Heart left ventricle (tissue), 16 donors: ENCODE measurements around the gene ABCC4. TPM values are rescaled to one million over a fixed set of nuclear protein-coding genes. Genes with fewer than 3 reads are reported as not detected.
"Not testable (repeated sequence)": the region's sequence is repeated elsewhere in the genome, so short reads cannot be mapped to it uniquely, and the experiment has no call there.

Experiments
- ATAC-seq, 4 donors: fragments of 200-7000 bp; cut with Tn5 transposase; one replicate each; pipeline ENCODE4 v1.9.1; 2020 to 2022; ENCODE audit warnings: moderate library complexity in 4 of 4, mild to moderate bottlenecking in 3 of 4, moderate number of reproducible peaks in 1 of 4
- DNase-seq, 5 donors: peaks; one replicate each; pipeline ENCODE4 v3.0.0-alpha.2; 2020
- H3K27ac ChIP-seq, 12 donors: fragments of 200-600 bp; sonication (generic) in 4 of 12; one replicate each; pipeline versions ENCODE4 v1.5.0 to v1.8.0; 2016 to 2022; ENCODE audit warnings: mild to moderate bottlenecking in 2 of 12
- H3K27me3 ChIP-seq, 9 donors: fragments of 200-600 bp; sonication (generic) in 2 of 9; one replicate each; pipeline versions ENCODE4 v1.5.1 to v1.8.0; 2016 to 2022; ENCODE audit warnings: mild to moderate bottlenecking in 3 of 9
- H3K36me3 ChIP-seq, 9 donors: fragments of 200-600 bp; sonication (generic) in 2 of 9; one replicate each; pipeline versions ENCODE4 v1.5.0 to v1.8.0; 2018 to 2022; ENCODE audit warnings: mild to moderate bottlenecking in 2 of 9
- H3K4me1 ChIP-seq, 12 donors: fragments of 200-600 bp; sonication (generic) in 4 of 12; one replicate each; pipeline versions ENCODE4 v1.5.0 to v1.8.0; 2016 to 2022; ENCODE audit warnings: mild to moderate bottlenecking in 3 of 12
- H3K4me3 ChIP-seq, 12 donors: fragments of 200-600 bp; sonication (generic) in 4 of 12; one replicate each; pipeline versions ENCODE4 v1.5.0 to v1.8.0; 2017 to 2022; ENCODE audit warnings: mild to moderate bottlenecking in 9 of 12, moderate library complexity in 4 of 12
- H3K9me3 ChIP-seq, 12 donors: fragments of 200-600 bp; sonication (generic) in 4 of 12; one replicate each; pipeline versions ENCODE4 v1.5.0 to v1.8.0; 2016 to 2022; ENCODE audit warnings: mild to moderate bottlenecking in 1 of 12
- POLR2A ChIP-seq, 2 donors: fragments of 450-650 bp; IDR thresholded peaks; one replicate each; pipeline ENCODE4 v1.6.1; 2017; ENCODE audit warnings: antibody characterized with exemption in 2 of 2, mild to moderate bottlenecking in 2 of 2, moderate library complexity in 2 of 2
- WGBS, 4 donors: extraction: QIAGEN DNeasy Blood & Tissue Kit in 2 of 4; methylation state at CpG; one replicate each; pipeline versions ENCODE4 v1.1.5 to v1.1.7; 2013 to 2018; 5-methylcytosine and 5-hydroxymethylcytosine counted together
- intact Hi-C, 10 donors: fragments of 100-400 bp; cut with DNase I; formaldehyde crosslinking; loops; one replicate each; pipeline versions ENCODE4 v1.11.1 to v1.14.2; 2022
- polyA plus RNA-seq, 2 donors: library from polyadenylated mRNA; stranded (reverse); fragments of 200-250 nt; gene quantifications; one replicate each; pipeline ENCODE4 v1.2.3, GENCODE V29; 2013
- total RNA-seq, 9 donors: library from RNA; depleted of rRNA in 2 of 9; stranded (reverse); fragments of >200 nt in 2 of 9; fragmentation: NEBNext Ultra II Directional in 3 of 9; extraction: Animal tissue kit (Norgen Biotek cat#: 25700) in 3 of 9; gene quantifications; one replicate each; pipeline versions ENCODE4 v1.1.0 to v1.2.4, GENCODE V29; 2016 to 2023
- TF ChIP-seq, protein P1 (sequence below), 12 donors: fragments of 200-600 bp; sonication (generic) in 4 of 12; IDR thresholded peaks; one replicate each; pipeline versions ENCODE4 v1.5.0 to v1.8.0; 2018 to 2022; ENCODE audit warnings: antibody characterized with exemption in 12 of 12, mild to moderate bottlenecking in 5 of 12
- donor health status: ischemic (EF 13 %, LVEDD 7.1; RV severe dilation, severe dysfunction).
- donor health status: healthy with polysubstance abuse.
- donor health status: DM: no; HTN: yes; CAD: no.
- donor health status: DM: no; HTN: no; CAD: no.
- donor health status: ischemic (EF 25% LVEDD 6.9; RV normal size, moderate dysfunction).
- donor health status: ischemic (EF 25% LVEDD 5.7; RV mildly dilated, moderate dysfunction).
- donor health status: healthy.
- donor health status: DM: yes; HTN: yes; CAD: no.
- donor health status: ischemic (EF 35%, LVEDD 5.7; RV mildly dilated, moderate dysfunction).
- donor health status: nonischemic (EF 11% LVEDD 7.7; RV severe dilation, severe dysfunction).
- donor health status: DM: yes; HTN: yes; CAD: no.
- donor health status: PGD.
- donor health status: ischemic (EF 29% LVEDD 5.4; RV normal size, mild dysfunction).
- donor health status: nonischemic (EF 23%, LVEDD 6.1; RV moderate dilation, normal function).

Gene ABCC4
- total and polyA plus RNA-seq, 11 donors = 0.69 to 9.0 (median 5.3) TPM

- TF ChIP-seq, protein P1, sequence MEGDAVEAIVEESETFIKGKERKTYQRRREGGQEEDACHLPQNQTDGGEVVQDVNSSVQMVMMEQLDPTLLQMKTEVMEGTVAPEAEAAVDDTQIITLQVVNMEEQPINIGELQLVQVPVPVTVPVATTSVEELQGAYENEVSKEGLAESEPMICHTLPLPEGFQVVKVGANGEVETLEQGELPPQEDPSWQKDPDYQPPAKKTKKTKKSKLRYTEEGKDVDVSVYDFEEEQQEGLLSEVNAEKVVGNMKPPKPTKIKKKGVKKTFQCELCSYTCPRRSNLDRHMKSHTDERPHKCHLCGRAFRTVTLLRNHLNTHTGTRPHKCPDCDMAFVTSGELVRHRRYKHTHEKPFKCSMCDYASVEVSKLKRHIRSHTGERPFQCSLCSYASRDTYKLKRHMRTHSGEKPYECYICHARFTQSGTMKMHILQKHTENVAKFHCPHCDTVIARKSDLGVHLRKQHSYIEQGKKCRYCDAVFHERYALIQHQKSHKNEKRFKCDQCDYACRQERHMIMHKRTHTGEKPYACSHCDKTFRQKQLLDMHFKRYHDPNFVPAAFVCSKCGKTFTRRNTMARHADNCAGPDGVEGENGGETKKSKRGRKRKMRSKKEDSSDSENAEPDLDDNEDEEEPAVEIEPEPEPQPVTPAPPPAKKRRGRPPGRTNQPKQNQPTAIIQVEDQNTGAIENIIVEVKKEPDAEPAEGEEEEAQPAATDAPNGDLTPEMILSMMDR (IDR thresholded peaks at IDR 0.05) = no peak
- no peak for TF ChIP-seq POLR2A (IDR thresholded peaks at IDR 0.05)
- DNase-seq (no peak), ATAC-seq (no peak)
- H3K36me3 ChIP-seq = peaks cover 0 to 29% (median 4%) of the 10 kb centered on the region in 9 donors
- peaks cover 0 to 14% (median 8%) of the 10 kb centered on the region in 12 donors for H3K4me1 ChIP-seq
- intact Hi-C loops = no loop called here
- H3K9me3 ChIP-seq = no peaks in the 10 kb centered on the region
- H3K27ac ChIP-seq = no peak overlapping the region
- no peaks in the 10 kb centered on the region for H3K27me3 ChIP-seq
- 85 to 92% (median 89%) methylated on average over 5 of the region's 5 CpGs for WGBS, 4 donors
- no peak overlapping the region for H3K4me3 ChIP-seq
These were observed 124.5 kb downstream of the ABCC4 start for GRCh38 chr13:95176611-95177259.

- Histone ChIP-seq H3K9me3 (no peaks in the 10 kb centered on the region), H3K4me3 (no peak overlapping the region), H3K36me3 (peaks cover 0 to 29% (median 4%) of the 10 kb centered on the region in 9 donors), H3K27ac (no peak overlapping the region), H3K27me3 (no peaks in the 10 kb centered on the region), H3K4me1 (no peaks in the 10 kb centered on the region)
- TF ChIP-seq, protein P1 (IDR thresholded peaks at IDR 0.05) = no peak
- intact Hi-C loops = no loop called here
- DNase-seq (no peak), ATAC-seq (no peak)
- 65 to 73% (median 69%) methylated on average over 14 of the region's 14 CpGs for WGBS, 4 donors
These were observed 126.7 kb downstream of the ABCC4 start for GRCh38 chr13:95174517-95174916.

DNA sequence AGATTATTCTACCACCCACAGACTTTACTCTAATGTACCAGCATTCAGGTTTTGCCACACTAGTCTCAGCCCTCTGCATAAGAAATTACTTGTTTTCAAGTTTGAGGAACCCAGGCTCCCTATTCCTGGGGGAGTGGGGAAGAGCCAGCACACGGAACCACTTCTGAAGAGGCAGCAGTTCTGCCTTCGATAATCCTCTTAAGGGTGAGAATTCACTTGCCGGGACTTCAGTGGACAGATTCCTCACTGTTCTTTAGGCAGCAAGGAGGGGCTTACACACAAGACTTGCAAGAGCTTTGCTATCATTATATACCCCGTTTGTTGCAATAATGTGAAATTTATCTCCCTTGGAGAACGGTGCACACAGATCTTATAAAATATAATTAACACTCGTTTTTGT is 133.1 kb downstream of the ABCC4 start:
- H3K36me3 ChIP-seq = peaks cover 0 to 48% (median 0%) of the 10 kb centered on the region in 9 donors
- H3K27me3 ChIP-seq = no peaks in the 10 kb centered on the region
- H3K27ac ChIP-seq = no peak overlapping the region
- intact Hi-C loops = loop anchor here in 1 of 10 donors (10.0 kb wide), 1 partner anchor 493 kb away; no protein-coding TSS in a partner anchor
- 89 to 91% (median 90%) methylated on average over 6 of the region's 6 CpGs for WGBS, 4 donors
- H3K4me3 ChIP-seq = no peak overlapping the region
- H3K4me1 ChIP-seq = no peaks in the 10 kb centered on the region
- DNase-seq (no peak), ATAC-seq (no peak)
- TF ChIP-seq, protein P1 (IDR thresholded peaks at IDR 0.05) = no peak
- TF ChIP-seq POLR2A (IDR thresholded peaks at IDR 0.05) = no peak
- H3K9me3 ChIP-seq = no peaks in the 10 kb centered on the region

DNA sequence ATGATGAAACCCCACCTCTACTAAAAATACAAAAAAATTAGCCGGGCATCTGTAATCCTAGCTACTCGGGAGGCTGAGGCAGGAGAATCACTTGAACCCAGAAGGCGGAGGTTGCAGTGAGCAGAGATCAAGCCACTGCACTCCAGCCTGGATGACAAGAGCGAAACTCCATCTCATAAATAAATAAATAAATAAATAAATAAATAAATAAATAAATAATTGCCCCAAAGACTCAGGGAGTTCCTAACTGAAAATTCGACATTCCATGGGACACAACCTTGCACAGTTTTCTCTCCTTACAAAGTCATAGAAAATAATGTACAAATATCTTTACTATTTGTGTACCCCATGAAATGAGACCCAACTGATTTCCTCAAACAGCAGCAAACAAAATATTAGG is 134.2 kb downstream of the ABCC4 start:
- not testable (repeated sequence) for H3K27me3 ChIP-seq, H3K4me1 ChIP-seq, H3K9me3 ChIP-seq, H3K27ac ChIP-seq, H3K4me3 ChIP-seq, ATAC-seq, DNase-seq
- intact Hi-C loops = loop anchor here in 1 of 10 donors (10.0 kb wide), 1 partner anchor 492 kb away; no protein-coding TSS in a partner anchor
- 95 to 97% (median 96%) methylated on average over 5 of the region's 5 CpGs for WGBS, 4 donors
- H3K36me3 ChIP-seq = peaks cover 0 to 58% (median 0%) of the 10 kb centered on the region in 9 donors
